ENCODE results near the gene HOXD4.

The HOXD4 gene

GRCh38 chr2:176166272-176166671 lies 14.9 kb downstream of the HOXD4 start:
- ATAC-seq = no peak

GRCh38 chr2:176167398-176167797 lies 16.0 kb downstream of the HOXD4 start:
- no peak for TF ChIP-seq ZFP3 (CRISPR knock-in tag; IDR thresholded peaks at IDR 0.05)
- TF ChIP-seq ESRRG (CRISPR knock-in tag; IDR thresholded peaks at IDR 0.05) = no peak
- TF ChIP-seq, protein P1, sequence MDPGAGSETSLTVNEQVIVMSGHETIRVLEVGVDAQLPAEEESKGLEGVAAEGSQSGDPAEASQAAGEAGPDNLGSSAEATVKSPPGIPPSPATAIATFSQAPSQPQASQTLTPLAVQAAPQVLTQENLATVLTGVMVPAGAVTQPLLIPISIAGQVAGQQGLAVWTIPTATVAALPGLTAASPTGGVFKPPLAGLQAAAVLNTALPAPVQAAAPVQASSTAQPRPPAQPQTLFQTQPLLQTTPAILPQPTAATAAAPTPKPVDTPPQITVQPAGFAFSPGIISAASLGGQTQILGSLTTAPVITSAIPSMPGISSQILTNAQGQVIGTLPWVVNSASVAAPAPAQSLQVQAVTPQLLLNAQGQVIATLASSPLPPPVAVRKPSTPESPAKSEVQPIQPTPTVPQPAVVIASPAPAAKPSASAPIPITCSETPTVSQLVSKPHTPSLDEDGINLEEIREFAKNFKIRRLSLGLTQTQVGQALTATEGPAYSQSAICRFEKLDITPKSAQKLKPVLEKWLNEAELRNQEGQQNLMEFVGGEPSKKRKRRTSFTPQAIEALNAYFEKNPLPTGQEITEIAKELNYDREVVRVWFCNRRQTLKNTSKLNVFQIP (CRISPR knock-in tag; IDR thresholded peaks at IDR 0.05; ENCODE audit: borderline replicate concordance, low read depth) = no peak
- no peak for TF ChIP-seq PPARA (CRISPR knock-in tag; IDR thresholded peaks at IDR 0.05; ENCODE audit: borderline replicate concordance)
- no peak for TF ChIP-seq TOX (CRISPR knock-in tag; IDR thresholded peaks at IDR 0.05; ENCODE audit: borderline replicate concordance)
- TF ChIP-seq, protein P2, sequence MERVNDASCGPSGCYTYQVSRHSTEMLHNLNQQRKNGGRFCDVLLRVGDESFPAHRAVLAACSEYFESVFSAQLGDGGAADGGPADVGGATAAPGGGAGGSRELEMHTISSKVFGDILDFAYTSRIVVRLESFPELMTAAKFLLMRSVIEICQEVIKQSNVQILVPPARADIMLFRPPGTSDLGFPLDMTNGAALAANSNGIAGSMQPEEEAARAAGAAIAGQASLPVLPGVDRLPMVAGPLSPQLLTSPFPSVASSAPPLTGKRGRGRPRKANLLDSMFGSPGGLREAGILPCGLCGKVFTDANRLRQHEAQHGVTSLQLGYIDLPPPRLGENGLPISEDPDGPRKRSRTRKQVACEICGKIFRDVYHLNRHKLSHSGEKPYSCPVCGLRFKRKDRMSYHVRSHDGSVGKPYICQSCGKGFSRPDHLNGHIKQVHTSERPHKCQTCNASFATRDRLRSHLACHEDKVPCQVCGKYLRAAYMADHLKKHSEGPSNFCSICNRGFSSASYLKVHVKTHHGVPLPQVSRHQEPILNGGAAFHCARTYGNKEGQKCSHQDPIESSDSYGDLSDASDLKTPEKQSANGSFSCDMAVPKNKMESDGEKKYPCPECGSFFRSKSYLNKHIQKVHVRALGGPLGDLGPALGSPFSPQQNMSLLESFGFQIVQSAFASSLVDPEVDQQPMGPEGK (CRISPR knock-in tag; IDR thresholded peaks at IDR 0.05; ENCODE audit: borderline replicate concordance) = no peak
- no peak for TF ChIP-seq OSR1 (CRISPR knock-in tag; IDR thresholded peaks at IDR 0.05)
- no peak for TF ChIP-seq ZNF565 (CRISPR knock-in tag; conservative IDR thresholded peaks at IDR 0.05; ENCODE audit: low read depth)
- TF ChIP-seq ARNTL (CRISPR knock-in tag; IDR thresholded peaks at IDR 0.05; ENCODE audit: borderline replicate concordance, low read depth) = no peak
- TF ChIP-seq ISL1 (CRISPR knock-in tag; IDR thresholded peaks at IDR 0.05) = no peak
- no peak for TF ChIP-seq GLIS3 (CRISPR knock-in tag; IDR thresholded peaks at IDR 0.05)
- no peak for TF ChIP-seq TCF4 (CRISPR knock-in tag; IDR thresholded peaks at IDR 0.05; ENCODE audit: borderline replicate concordance)
- no peak for TF ChIP-seq ZFP30 (CRISPR knock-in tag; IDR thresholded peaks at IDR 0.05)
- no peak for TF ChIP-seq CSRNP3 (CRISPR knock-in tag; IDR thresholded peaks at IDR 0.05)
- TF ChIP-seq SNAI2 (CRISPR knock-in tag; IDR thresholded peaks at IDR 0.05) = no peak
- TF ChIP-seq ZNF70 (CRISPR knock-in tag; IDR thresholded peaks at IDR 0.05) = no peak
- TF ChIP-seq CSDC2 (CRISPR knock-in tag; IDR thresholded peaks at IDR 0.05) = no peak
- no peak for TF ChIP-seq RARB (CRISPR knock-in tag; IDR thresholded peaks at IDR 0.05)
- ATAC-seq = no peak

More at GRCh38 chr2:176166272-176166671, 14.9 kb downstream of the HOXD4 start:
- TF ChIP-seq SNAI2 (CRISPR knock-in tag; IDR thresholded peaks at IDR 0.05) (no peak), GLIS3 (CRISPR knock-in tag; IDR thresholded peaks at IDR 0.05) (no peak), PPARA (CRISPR knock-in tag; IDR thresholded peaks at IDR 0.05; ENCODE audit: borderline replicate concordance) (no peak), ZNF565 (CRISPR knock-in tag; conservative IDR thresholded peaks at IDR 0.05; ENCODE audit: low read depth) (no peak)
- TF ChIP-seq, protein P3, sequence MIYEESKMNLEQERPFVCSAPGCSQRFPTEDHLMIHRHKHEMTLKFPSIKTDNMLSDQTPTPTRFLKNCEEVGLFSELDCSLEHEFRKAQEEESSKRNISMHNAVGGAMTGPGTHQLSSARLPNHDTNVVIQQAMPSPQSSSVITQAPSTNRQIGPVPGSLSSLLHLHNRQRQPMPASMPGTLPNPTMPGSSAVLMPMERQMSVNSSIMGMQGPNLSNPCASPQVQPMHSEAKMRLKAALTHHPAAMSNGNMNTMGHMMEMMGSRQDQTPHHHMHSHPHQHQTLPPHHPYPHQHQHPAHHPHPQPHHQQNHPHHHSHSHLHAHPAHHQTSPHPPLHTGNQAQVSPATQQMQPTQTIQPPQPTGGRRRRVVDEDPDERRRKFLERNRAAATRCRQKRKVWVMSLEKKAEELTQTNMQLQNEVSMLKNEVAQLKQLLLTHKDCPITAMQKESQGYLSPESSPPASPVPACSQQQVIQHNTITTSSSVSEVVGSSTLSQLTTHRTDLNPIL (CRISPR knock-in tag; IDR thresholded peaks at IDR 0.05; ENCODE audit: low read depth) = no peak

DNA sequence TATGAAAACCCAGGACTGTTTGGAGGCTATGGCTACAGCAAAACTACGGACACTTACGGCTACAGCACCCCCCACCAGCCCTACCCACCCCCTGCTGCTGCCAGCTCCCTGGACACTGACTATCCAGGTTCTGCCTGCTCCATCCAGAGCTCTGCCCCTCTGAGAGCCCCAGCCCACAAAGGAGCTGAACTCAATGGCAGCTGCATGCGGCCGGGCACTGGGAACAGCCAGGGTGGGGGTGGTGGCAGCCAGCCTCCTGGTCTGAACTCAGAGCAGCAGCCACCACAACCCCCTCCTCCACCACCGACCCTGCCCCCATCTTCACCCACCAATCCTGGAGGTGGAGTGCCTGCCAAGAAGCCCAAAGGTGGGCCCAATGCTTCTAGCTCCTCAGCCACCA lies 17.8 kb downstream of the HOXD4 start:
- TF ChIP-seq ZNF8 (CRISPR knock-in tag; IDR thresholded peaks at IDR 0.05) = no peak
- no peak for ATAC-seq

- ATAC-seq = no peak
- TF ChIP-seq ZFP3 (CRISPR knock-in tag; IDR thresholded peaks at IDR 0.05) (no peak), RARB (CRISPR knock-in tag; IDR thresholded peaks at IDR 0.05) (no peak), ESRRG (CRISPR knock-in tag; IDR thresholded peaks at IDR 0.05) (no peak), ZFP30 (CRISPR knock-in tag; IDR thresholded peaks at IDR 0.05) (no peak), CSDC2 (CRISPR knock-in tag; IDR thresholded peaks at IDR 0.05) (no peak), ZNF565 (CRISPR knock-in tag; conservative IDR thresholded peaks at IDR 0.05; ENCODE audit: low read depth) (no peak), GLIS3 (CRISPR knock-in tag; IDR thresholded peaks at IDR 0.05) (no peak), ZNF70 (CRISPR knock-in tag; IDR thresholded peaks at IDR 0.05) (no peak), OSR1 (CRISPR knock-in tag; IDR thresholded peaks at IDR 0.05) (no peak), CSRNP3 (CRISPR knock-in tag; IDR thresholded peaks at IDR 0.05) (no peak), ZNF8 (CRISPR knock-in tag; IDR thresholded peaks at IDR 0.05) (no peak), TSHZ2 (CRISPR knock-in tag; IDR thresholded peaks at IDR 0.05) (no peak)
- TF ChIP-seq, protein P3 (CRISPR knock-in tag; IDR thresholded peaks at IDR 0.05; ENCODE audit: low read depth) = no peak
- TF ChIP-seq, protein P1 (CRISPR knock-in tag; IDR thresholded peaks at IDR 0.05; ENCODE audit: borderline replicate concordance, low read depth) = no peak
Measured at GRCh38 chr2:176169711-176170110, 18.4 kb downstream of the HOXD4 start.

Data from SK-N-SH treated with all-trans-retinoic acid at 6 μM for 48 hours (cell line).